ENCODE measurements around the gene PLA1A.

DNA sequence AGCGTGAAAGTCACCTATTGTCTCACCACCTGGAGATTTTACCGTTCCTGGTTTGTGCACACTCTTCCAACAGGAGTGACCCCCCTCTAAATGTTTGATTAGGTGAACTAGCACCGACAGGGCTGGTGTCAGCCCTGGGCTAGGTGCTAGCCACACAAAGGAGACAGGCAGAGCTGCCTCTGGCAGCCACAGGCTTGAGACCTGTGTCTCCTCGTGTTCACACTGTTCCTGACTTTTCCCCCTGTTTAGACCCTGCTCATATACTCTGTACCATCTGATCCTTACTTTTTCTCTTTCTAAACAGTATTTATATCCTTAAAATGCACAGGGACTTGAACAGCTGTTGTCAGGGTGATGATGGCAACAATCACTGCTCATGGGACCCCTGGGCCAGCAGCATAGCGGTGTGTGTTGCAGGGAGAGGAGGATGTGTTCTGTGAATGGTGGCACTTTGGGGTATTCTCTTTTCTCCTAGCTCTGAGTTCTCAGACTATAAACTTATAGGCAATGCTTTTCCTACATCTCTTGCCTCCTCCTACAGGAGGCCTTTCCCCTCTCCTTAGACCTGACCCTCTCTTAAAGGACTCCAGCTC is 43.8 kb upstream of the PLA1A start:
- TF ChIP-seq, protein P1, sequence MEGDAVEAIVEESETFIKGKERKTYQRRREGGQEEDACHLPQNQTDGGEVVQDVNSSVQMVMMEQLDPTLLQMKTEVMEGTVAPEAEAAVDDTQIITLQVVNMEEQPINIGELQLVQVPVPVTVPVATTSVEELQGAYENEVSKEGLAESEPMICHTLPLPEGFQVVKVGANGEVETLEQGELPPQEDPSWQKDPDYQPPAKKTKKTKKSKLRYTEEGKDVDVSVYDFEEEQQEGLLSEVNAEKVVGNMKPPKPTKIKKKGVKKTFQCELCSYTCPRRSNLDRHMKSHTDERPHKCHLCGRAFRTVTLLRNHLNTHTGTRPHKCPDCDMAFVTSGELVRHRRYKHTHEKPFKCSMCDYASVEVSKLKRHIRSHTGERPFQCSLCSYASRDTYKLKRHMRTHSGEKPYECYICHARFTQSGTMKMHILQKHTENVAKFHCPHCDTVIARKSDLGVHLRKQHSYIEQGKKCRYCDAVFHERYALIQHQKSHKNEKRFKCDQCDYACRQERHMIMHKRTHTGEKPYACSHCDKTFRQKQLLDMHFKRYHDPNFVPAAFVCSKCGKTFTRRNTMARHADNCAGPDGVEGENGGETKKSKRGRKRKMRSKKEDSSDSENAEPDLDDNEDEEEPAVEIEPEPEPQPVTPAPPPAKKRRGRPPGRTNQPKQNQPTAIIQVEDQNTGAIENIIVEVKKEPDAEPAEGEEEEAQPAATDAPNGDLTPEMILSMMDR (IDR thresholded peaks at IDR 0.05; ENCODE audit: low read depth, low read length) = no peak
- TF ChIP-seq POLR2A (IDR thresholded peaks at IDR 0.05; ENCODE audit: extremely low read depth, insufficient read length) = no peak
- TF ChIP-seq MYC (IDR thresholded peaks at IDR 0.05; ENCODE audit: low read depth, low read length) = no peak
- TF ChIP-seq, protein P2, sequence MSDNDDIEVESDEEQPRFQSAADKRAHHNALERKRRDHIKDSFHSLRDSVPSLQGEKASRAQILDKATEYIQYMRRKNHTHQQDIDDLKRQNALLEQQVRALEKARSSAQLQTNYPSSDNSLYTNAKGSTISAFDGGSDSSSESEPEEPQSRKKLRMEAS (IDR thresholded peaks at IDR 0.05; ENCODE audit: low read depth, low read length) = no peak
